ENCODE data around the gene PIP4P1.

PIP4P1 gene

DNA sequence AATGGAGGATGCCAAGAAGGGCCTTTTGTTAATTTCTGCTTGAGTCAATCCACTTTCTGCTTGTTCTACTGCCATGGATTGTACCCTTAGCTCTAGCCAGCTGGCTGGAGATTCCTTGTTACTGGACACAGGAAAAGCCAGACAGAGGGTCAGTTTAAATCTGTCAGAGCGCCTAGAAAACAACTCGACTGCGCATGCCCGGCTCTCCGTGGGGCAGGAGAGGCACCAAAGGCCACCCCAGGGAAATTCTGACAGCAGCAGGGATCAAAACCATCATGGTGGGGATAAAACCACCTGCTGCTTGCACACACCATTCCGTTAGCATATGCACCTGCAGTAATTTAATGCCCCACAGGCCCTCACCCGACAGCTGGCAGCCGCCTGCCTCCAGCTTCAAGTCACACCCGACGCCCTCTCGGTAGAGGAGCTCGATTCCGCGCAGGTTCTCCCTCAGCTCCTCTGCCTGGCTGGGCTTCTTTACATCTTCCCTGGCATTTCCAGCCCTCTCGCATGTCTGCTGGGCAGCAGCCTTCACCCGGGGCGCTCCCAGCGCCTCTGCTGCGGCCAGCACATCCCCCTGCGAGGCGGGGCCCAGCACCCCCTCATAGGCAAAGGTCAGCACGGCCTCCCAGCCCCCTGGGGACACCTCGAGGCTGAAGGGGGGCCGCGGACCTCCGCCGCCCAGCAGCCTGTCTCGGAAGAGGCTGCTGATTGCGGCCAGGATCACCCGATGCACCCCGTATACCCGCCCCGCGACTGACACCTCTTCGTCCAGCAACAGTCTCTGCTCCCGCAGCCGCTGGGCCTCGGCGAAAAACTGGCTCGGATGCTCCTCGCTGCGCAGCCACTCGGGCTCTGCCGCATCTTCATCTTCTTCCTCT, 26.3 kb downstream of the PIP4P1 start:
- no peak for DNase-seq

DNA sequence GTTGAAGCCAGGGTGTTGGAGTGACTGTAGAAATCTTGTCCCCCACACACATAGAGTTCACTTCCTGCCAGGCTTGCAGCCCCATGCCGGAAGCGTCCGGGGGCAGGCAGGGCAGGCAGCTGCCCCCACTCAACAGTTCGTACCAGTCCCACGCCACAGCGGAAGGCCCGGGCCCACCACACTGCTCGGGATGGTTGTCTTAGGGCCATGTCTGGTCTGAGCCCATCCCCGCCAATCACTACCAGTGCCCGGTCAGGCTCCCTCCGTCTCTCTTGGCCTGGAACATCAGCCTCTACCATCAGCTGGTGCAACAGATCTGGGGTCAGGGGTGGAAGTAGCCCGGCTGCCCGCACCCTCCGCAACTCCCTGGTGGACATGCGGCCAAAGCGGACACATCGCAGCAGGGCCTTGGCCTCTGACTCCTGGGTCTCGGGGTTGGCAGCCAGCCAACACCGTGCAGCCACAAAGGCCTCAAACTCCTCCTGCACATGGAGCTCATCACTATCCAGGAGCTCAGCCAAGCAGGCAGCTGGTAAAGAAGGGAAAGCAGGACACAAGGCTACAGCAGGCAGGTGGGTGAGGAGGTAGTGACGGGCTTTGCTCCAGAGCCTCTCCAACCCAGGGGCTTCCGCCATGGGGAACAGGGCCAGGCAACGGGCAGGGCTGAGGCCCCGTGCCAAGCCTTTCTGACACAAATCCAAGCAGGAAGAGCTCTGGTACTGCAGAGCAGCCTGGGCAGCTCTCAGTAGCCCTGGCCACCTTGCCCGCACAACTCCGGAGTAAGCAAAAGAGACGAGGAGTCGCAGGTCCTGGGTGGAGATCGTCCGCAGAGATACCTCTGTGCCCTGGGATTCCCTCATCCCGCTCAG, 31.2 kb downstream of the PIP4P1 start:
- DNase-seq, result no peak

DNA sequence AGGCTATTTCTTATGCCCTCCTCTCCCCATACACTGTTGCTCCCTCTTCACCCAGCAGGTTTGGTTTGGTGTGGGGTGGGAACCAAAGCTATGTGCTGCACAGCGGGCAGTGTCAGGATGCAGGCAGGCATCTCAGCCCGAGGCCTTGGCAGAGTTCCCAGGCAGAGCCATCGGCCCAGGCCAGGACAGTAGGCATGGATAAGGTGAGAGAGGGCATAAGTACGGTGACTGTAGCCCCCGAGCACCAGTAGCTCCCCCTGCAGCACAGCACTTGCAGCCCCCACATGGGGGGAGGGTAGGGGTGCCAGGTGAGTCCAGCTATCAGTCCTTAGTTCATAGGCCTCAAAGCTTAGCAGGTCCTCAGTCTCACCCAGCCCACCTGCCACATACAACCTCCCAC, 32.4 kb downstream of the PIP4P1 start:
- no peak for DNase-seq

DNA sequence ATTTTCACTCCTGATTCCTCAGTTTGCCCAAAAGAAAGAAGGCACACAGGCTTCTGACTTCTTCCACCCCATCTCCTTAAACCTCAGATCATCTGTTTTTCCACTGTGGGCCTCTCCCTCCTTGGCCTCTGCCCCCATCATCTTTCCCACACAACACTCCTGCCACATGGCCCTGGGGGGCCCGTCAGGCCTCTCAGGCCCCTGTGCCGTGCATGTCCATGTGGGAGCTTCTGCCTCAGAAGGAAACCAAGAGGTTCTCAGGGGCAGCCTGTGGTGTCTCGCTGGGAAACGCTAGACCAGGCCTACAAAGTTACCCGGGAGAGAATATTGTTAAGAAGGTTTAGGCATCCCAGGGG, 33.2 kb downstream of the PIP4P1 start:
- DNase-seq, result no peak

DNA sequence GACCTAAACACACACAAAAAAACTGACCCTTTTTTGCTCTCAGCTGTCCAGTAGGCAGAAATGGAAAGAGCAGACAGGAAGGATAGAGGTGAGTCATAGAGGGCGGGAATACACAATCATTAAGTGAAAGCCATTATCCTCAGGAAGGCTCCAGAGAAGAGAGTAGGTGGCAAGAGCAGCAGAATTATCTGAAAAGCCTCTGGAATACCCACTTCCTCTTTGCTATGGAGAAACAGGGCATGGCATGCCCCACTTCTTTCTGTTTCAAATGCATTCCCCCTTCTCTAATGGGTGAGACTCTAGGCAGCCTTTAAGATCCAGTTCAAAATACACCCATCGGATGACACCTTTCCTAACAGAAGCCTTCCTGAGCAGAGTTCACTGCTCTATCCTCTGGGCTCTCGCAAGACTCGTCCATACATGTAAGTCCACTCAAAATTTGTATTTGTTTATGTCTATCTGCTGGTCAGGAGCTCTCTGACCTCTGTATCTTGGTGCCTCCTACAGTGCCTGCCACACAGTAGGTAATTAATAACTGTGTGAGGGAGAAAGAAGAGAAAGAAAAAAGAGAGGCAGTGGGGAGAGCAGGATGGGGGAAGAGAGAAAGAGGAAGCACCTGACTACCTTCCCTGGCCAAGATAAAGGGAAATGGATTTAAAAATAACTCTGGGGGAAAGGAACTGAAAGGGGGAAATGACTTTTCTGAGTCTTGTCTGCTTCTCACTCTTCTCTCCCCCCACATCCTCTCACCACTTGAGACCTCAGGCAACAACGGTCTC, 33.8 kb downstream of the PIP4P1 start:
- DNase-seq, result no peak

DNA sequence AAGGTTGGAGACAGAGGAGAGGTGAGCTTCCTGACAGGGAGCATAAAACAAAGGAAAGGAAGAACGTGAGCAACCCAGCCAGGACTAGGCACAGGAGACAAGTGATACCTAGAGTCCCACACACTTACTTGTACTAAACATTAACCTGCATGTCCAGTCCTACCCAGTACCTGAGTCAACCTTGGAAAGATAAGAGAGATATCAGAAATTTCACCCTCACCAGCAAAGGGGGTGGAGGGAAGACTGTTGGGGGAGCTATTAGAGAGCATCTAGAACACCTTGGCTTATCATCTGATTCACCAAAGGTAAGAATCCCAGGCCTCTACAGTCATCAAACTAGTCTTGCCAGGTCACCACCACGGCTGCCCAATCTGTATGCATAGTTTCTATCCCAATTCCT, 36.4 kb downstream of the PIP4P1 start:
- no peak for DNase-seq

DNA sequence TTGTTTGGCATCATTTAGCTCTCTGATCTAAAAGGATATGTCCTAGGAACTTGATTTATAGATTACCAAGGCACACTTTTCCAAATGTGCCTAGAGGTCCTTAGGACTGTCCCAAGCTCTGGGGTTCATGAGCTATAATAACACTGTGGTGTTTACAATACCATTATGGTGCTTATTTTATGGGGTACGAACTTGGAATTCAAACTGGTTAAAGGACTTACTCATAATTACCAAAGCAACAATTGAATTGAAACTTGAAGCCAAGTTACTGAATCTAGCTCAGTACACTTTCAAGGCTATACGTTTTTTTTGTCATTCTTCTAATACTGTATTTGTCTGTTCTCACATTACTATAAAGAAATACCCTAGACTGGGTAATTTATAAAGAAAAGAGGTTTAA, 38.3 kb downstream of the PIP4P1 start:
- DNase-seq, result no peak

DNA sequence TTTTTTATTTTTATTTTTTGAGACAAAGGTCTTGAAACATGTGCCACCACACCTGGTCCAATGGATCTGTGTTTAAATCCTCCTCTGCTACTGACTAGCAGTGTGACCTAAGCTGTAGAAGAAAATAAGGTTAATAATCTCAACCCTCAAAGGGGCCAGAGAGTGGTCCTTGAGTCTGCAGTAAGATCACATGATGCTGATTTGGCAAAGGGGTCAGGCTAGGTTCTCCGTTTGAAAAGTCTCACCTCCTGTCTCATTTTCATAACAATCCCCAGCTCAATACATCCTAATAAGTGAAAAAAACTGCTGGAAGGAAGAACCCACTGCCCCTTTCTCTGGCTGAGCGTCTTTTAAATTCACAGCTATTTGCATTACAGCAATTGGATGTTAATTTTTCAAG, 40.0 kb downstream of the PIP4P1 start:
- no peak for DNase-seq

DNA sequence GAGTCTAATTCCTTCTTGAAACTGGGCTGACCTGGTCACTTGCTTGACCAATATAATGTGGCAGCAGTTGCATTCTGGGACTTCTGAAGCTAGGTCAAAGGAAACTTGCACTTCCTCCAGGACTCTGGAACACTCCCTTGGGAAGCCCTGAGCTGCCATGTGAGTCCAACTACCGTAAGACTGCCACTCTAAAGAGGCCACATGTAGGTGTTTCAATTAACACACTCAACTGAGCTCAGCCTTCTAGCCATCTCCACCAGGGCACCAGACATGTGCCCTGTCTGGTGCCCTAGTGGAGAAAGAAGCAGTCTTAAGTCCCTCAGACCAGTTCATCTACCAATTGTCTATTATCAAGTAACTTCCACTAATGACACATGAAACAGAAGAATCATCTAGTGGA, 41.8 kb downstream of the PIP4P1 start:
- DNase-seq, result no peak

DNA sequence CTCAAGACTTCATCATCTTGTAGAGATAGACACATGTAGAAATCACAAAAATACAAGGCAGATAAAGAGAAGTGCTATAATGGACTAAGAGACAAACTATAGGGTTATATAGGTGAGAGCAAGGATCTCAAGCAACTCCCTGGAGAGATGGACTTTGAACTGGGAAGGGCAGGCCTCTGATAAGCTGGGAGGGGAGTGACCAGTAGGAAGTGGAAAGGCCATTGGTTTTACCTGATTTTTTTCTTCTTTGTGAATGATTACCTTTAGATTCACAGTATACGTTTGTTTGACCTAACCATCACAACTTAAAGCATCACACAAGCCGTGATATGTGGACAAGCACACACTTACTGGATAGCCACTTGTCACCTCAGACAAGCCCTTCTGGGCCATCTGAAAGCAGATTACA, 42.7 kb downstream of the PIP4P1 start:
- no peak for DNase-seq

DNA sequence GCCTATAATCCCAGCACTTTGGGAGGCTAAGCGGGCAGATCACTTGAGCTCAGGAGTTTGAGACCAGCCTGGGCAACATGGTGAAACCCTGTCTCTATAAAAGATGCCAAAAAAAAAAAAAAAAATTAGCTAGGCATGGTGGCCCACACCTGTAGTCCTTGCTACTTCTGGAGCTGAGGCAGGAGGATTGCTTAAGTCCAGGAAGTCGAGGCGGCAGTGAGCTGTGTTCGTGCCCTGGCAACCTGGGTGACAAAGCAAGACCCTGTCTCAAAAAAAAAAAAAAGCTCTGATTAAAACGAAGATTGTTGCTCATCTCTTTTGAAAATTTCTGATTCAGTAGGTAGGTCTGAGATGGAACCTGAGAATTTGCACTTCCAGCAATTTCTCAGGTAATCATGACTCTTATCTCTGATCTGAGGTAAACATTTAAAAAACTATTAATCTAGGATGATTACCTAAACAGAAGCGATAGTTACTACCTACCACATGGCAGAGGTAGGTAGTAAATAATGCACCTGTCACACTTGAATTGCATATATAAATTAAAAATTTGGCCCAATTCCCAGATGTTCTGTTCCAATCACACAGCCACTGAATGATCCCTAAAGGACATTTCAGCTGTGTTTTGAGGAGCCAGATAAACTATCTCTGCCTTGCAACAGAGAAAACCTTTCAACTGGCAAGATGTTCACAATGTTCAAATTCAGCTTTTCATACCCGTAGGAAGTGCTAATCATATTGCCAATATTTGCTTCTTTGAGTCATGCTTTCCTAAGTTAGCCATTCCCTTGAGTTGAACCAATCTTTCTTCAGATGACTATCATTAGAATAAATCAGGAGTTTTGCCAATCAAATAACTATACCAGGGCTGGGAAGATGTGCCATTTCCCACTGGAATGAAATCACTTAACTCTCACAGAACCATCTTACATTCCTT, 43.7 kb downstream of the PIP4P1 start:
- no peak for DNase-seq

DNA sequence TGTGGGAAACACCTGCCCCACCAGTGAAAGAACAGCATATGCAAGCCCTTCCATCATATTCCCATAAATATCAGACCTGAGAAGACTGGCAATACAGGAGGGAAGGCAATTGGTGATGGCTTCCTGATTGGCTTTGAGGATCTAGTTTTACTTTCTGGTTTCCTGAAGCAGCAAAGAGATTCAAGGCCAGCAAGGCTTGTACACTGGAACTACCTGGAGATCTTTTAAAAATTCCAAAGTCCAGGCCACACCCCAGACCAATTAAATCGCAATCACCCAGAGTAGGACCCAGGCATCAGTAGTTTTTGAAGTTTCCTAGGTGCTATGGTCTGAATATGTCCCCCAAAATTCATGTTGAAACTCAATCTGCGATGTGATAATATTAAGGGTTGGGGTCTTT, 45.0 kb downstream of the PIP4P1 start:
- no peak for DNase-seq

DNA sequence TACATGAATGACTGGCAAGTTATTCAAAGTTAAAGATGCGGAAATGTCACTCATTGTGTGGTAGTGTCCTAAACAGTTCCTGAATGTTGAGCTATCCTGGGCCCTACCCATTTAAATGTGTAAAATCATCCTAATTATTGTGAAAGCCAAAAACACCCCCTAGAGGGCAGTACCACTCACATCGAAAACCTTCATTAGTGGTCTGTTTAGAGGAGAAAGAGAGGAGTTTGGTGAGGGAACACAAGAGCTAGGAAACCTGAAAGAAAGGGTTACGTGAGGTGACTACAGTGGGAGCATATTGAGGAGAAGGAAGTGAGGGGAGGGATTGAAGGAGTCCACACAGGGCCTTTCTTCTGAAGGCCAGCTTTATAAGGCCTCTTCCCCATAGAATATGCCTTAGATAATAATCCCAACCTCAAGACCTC, 45.4 kb downstream of the PIP4P1 start:
- no peak for DNase-seq

DNA sequence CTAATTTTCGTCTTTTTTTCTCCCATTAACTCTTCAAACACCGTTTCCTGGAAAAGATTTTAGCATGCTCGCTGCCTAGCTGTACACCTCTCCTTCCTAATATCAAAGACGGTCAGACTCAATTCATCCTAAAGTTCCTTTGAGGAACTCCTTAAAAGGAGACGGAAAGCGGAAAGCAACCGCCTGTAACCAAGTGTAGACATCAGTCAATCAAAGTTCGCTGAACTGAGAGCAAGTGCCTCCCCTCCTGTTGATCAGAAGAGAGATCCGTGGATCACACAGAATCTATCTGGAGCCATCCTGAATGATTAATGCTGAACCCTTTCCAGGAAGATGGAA, 47.5 kb downstream of the PIP4P1 start:
- no peak for DNase-seq

DNA sequence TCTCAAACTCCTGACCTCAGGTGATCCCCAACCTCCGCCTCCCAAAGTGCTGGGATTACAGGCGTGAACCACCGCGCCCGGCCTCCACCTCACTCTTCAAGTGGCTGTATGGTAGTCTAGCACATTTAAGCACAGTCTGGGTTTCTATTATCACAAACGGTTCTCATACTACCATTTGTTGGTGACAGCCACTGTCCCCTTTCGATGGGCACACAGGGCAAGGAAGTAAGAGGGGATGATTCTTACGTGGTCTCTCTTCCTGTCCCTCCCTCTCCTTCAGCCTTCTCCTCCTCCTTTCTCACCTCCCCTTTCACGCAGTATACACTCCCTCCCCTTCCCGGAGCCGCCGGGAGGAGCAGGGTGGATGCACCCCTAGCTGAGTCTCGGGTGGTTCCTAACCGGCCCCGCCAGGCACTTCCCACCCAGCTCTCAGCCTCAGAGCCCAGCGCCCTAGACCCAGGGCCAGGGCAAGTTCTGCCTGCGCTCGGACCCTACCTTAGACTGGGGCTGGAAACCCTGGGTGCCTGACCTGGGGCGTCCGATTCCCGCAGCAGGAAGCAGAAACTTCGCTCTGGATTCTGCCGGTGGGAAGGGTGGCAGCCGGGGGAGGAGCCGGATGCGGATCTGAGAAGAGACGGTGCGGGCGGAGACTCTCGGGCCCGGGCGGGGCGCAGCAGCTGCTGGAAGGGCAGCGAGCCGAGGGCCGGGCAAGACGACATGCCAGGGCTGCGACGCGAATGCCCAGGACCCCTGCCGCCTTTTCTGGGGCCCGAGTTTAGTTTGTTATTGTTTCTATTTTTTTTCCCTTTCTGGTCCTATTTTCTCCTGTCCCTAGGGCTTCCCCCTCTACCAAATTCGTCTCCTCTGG, 48.1 kb downstream of the PIP4P1 start, which contains the start of gene TEP1:
TEP1 (minus strand) TSS at position 626 of the 868 bp plus-strand sequence. CDS start 5,062 bp downstream, outside the sequence.
- peak; percentile 62 for DNase-seq

DNA sequence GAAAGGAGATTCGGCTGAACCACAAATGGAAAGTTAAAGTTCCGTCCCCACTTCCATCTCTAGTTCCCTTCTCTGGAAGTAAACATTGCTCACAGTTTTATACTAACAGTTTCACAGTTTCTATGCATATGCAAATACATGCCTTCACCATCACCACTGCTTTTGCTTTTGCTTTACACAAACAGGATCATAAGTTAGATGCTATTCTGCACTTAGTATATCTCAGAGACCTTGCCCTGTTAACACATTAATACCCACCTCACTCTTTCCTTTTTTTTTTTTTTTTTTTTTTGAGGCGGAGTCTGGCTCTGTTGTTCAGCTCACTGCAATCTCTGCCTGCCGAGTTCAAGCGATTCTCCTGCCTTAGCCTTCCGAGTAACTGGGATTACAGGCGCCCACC, 48.8 kb downstream of the PIP4P1 start:
- no peak for DNase-seq

DNA sequence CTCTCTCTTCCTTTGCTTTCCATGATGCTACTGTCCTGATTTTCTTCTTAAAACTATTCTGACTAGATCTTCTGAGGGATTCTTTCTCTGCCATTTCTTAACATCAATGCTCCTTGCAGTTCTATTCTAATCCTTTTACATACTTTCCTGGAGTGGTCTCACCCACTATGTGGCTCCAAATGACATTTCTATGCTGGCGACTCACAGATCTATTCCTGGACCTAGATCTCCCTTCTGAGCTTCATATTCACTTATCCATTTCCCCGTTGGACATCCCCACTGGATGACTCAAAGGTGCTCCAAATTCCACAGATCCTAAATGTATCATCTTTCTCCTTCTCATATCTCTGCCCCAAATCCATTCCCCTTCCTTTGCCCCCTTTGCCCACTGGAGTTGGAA, 52.0 kb downstream of the PIP4P1 start:
- no peak for DNase-seq

Measured in activated effector memory CD4-positive, alpha-beta T cell treated with Interleukin-2 at 50 U/mL for 16 hours (primary cell).